HG02571 (cell line): ENCODE results near the gene TBC1D19.

Experiments used
- ATAC-seq: cut with Tn5 transposase; IDR thresholded peaks from one replicate; pipeline ENCODE4 v1.9.1; 2021; ENCODE audit warnings: mild to moderate bottlenecking, moderate library complexity; ENCODE audit not compliant: unreplicated experiment

TBC1D19 gene

GRCh38 chr4:26772096-26772873 lies 188.4 kb downstream of the TBC1D19 start:
- ATAC-seq: no peak

GRCh38 chr4:26779224-26779623 lies 195.3 kb downstream of the TBC1D19 start:
- ATAC-seq: no peak

GRCh38 chr4:26779674-26780073 lies 195.8 kb downstream of the TBC1D19 start:
- no peak for ATAC-seq

- peak; percentile 71 for ATAC-seq
Measured at GRCh38 chr4:26780539-26780938, 196.7 kb downstream of the TBC1D19 start.

GRCh38 chr4:26782168-26782829 lies 198.4 kb downstream of the TBC1D19 start:
- no peak for ATAC-seq

GRCh38 chr4:26782830-26783202 lies 198.9 kb downstream of the TBC1D19 start:
- no peak for ATAC-seq

GRCh38 chr4:26784207-26784865 lies 200.5 kb downstream of the TBC1D19 start:
- no peak for ATAC-seq

GRCh38 chr4:26785312-26785711 lies 201.4 kb downstream of the TBC1D19 start:
- no peak for ATAC-seq

- ATAC-seq: no peak
Measured at GRCh38 chr4:26785810-26786209, 201.9 kb downstream of the TBC1D19 start.

GRCh38 chr4:26786916-26787315 lies 203.0 kb downstream of the TBC1D19 start:
- no peak for ATAC-seq

- ATAC-seq: no peak
Measured at GRCh38 chr4:26787461-26788340, 203.8 kb downstream of the TBC1D19 start.

GRCh38 chr4:26788341-26788733 lies 204.5 kb downstream of the TBC1D19 start:
- no peak for ATAC-seq

GRCh38 chr4:26789208-26789607 lies 205.3 kb downstream of the TBC1D19 start:
- no peak for ATAC-seq

- no peak for ATAC-seq
Measured at GRCh38 chr4:26791346-26791745, 207.5 kb downstream of the TBC1D19 start.

GRCh38 chr4:26792639-26793038 lies 208.8 kb downstream of the TBC1D19 start:
- ATAC-seq: no peak

GRCh38 chr4:26793735-26794134 lies 209.9 kb downstream of the TBC1D19 start:
- no peak for ATAC-seq

GRCh38 chr4:26796081-26796480 lies 212.2 kb downstream of the TBC1D19 start:
- ATAC-seq: no peak

GRCh38 chr4:26802790-26803189 lies 218.9 kb downstream of the TBC1D19 start:
- no peak for ATAC-seq

- ATAC-seq: no peak
Measured at GRCh38 chr4:26803211-26803861, 219.5 kb downstream of the TBC1D19 start.

- ATAC-seq: no peak
Measured at GRCh38 chr4:26804451-26804850, 220.6 kb downstream of the TBC1D19 start.
